Heart right ventricle (tissue), 16 donors: ENCODE results near the gene MUC5AC. TPM values are rescaled to one million over a fixed set of nuclear protein-coding genes. Genes with fewer than 3 reads are reported as not detected.

Experiments used
- ATAC-seq, 8 donors: fragments of 200-7000 bp; cut with Tn5 transposase; one replicate each; pipeline ENCODE4 v1.9.1; 2020; ENCODE audit warnings: mild to moderate bottlenecking in 8 of 8, moderate library complexity in 8 of 8, moderate number of reproducible peaks in 1 of 8
- DNase-seq, 2 donors: peaks; one replicate each; pipeline ENCODE4 v3.0.0-alpha.2; 2020
- H3K27ac ChIP-seq, 10 donors: fragments of 200-600 bp; sonication (generic) in 2 of 10; one replicate each; pipeline versions ENCODE4 v1.5.0 to v1.8.0; 2020 to 2022; ENCODE audit warnings: mild to moderate bottlenecking in 3 of 10
- H3K27me3 ChIP-seq, 7 donors: fragments of 200-600 bp; one replicate each; pipeline ENCODE4 v1.8.0; 2021 to 2022; ENCODE audit warnings: mild to moderate bottlenecking in 2 of 7
- H3K36me3 ChIP-seq, 9 donors: fragments of 200-600 bp; sonication (generic) in 1 of 9; one replicate each; pipeline versions ENCODE4 v1.5.0 to v1.8.0; 2020 to 2022; ENCODE audit warnings: mild to moderate bottlenecking in 2 of 9
- H3K4me1 ChIP-seq, 9 donors: fragments of 200-600 bp; sonication (generic) in 1 of 9; one replicate each; pipeline versions ENCODE4 v1.5.0 to v1.8.0; 2020 to 2022; ENCODE audit warnings: mild to moderate bottlenecking in 4 of 9
- H3K4me3 ChIP-seq, 10 donors: fragments of 200-600 bp; sonication (generic) in 2 of 10; one replicate each; pipeline versions ENCODE4 v1.5.0 to v1.8.0; 2020 to 2022; ENCODE audit warnings: mild to moderate bottlenecking in 7 of 10, moderate library complexity in 2 of 10
- H3K9me3 ChIP-seq, 11 donors: fragments of 200-600 bp in 10 of 11; sonication (generic) in 2 of 11; one replicate each; pipeline versions ENCODE4 v1.5.0 to v1.8.0; 2013 to 2022; ENCODE audit warnings: mild to moderate bottlenecking in 2 of 11, control low read depth in 1 of 11, moderate library complexity in 1 of 11
- WGBS, 2 donors: extraction: QIAGEN DNeasy Blood & Tissue Kit; methylation state at CpG; one replicate each; pipeline ENCODE4 v1.1.7; 2013; ENCODE audit warnings: inconsistent platforms in 1 of 2; 5-methylcytosine and 5-hydroxymethylcytosine counted together
- intact Hi-C, 10 donors: fragments of 100-400 bp; cut with DNase I; formaldehyde crosslinking; loops; one replicate each; pipeline versions ENCODE4 v1.11.1 to v1.14.2; 2022
- polyA plus RNA-seq, 2 donors: library from polyadenylated mRNA; stranded (reverse); fragments of 200-250 nt; gene quantifications; one replicate each; pipeline ENCODE4 v1.2.3, GENCODE V29; 2013
- total RNA-seq, 10 donors: library from RNA; stranded (reverse); fragmentation: NEBNext Ultra II Directional in 3 of 10; extraction: Animal tissue kit (Norgen Biotek cat#: 25700) in 3 of 10; gene quantifications; one replicate each; pipeline versions ENCODE4 v1.2.1 to v1.2.4, GENCODE V29; 2021 to 2023
- TF ChIP-seq, protein P1 (sequence below), 9 donors: fragments of 200-600 bp; sonication (generic) in 2 of 9; IDR thresholded peaks; one replicate each; pipeline versions ENCODE4 v1.5.0 to v1.8.0; 2021 to 2022; ENCODE audit warnings: antibody characterized with exemption in 9 of 9, mild to moderate bottlenecking in 5 of 9, moderate library complexity in 1 of 9
- donor health status: Arrhythmogenic right ventricular cardiomyopathy.
- donor health status: ischemic (EF 13 %, LVEDD 7.1; RV severe dilation, severe dysfunction).
- donor health status: healthy with polysubstance abuse.
- donor health status: DM: no; HTN: yes; CAD: no.
- donor health status: DM: no; HTN: no; CAD: no.
- donor health status: ischemic (EF 25% LVEDD 6.9; RV normal size, moderate dysfunction).
- donor health status: ischemic (EF 25% LVEDD 5.7; RV mildly dilated, moderate dysfunction).
- donor health status: healthy.
- donor health status: DM: yes; HTN: yes; CAD: no.
- donor health status: Ischemic cardiomyopathy.
- donor health status: ischemic (EF 35%, LVEDD 5.7; RV mildly dilated, moderate dysfunction).
- donor health status: nonischemic (EF 11% LVEDD 7.7; RV severe dilation, severe dysfunction).
- donor health status: DM: yes; HTN: yes; CAD: no.
- donor health status: PGD.
- donor health status: ischemic (EF 29% LVEDD 5.4; RV normal size, mild dysfunction).
- donor health status: nonischemic (EF 23%, LVEDD 6.1; RV moderate dilation, normal function).

MUC5AC gene
- total and polyA plus RNA-seq, 12 donors = not detected

DNA sequence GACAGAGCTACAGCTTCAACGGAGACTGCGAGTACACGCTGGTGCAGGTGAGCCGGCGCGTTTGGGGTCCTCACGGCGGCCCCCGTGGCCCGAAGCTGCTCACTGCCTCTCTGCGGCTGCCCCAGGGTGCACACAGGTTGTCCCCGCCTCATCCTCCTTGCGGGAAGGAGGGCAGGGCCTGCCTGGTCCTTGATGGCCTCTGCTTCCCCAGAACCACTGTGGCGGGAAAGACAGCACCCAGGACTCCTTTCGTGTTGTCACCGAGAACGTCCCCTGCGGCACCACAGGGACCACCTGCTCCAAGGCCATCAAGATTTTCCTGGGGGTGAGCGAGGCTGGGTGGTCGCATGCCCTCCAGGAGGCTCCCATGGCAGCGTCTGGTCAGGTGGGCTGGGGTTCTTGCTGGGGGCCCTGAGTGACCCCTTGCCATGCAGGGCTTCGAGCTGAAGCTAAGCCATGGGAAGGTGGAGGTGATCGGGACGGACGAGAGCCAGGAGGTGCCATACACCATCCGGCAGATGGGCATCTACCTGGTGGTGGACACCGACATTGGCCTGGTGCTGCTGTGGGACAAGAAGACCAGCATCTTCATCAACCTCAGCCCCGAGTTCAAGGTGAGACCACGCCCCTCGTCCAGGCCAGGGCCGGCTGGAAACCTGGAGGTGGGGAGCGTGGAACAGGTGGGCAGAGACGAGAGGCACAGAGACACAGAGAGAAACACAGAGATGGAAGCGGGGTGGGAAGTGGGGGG is 19.4 kb downstream of the MUC5AC start:
- Histone ChIP-seq H3K4me3 (no peak overlapping the region), H3K36me3 (no peaks in the 10 kb centered on the region), H3K27ac (no peak overlapping the region), H3K4me1 (no peaks in the 10 kb centered on the region), H3K27me3 (peaks cover 0 to 24% (median 5%) of the 10 kb centered on the region in 7 donors), H3K9me3 (no peaks in the 10 kb centered on the region)
- WGBS, 2 donors = 86% methylated on average over 34 of the region's 34 CpGs
- intact Hi-C loops = no loop called here
- TF ChIP-seq, protein P1, sequence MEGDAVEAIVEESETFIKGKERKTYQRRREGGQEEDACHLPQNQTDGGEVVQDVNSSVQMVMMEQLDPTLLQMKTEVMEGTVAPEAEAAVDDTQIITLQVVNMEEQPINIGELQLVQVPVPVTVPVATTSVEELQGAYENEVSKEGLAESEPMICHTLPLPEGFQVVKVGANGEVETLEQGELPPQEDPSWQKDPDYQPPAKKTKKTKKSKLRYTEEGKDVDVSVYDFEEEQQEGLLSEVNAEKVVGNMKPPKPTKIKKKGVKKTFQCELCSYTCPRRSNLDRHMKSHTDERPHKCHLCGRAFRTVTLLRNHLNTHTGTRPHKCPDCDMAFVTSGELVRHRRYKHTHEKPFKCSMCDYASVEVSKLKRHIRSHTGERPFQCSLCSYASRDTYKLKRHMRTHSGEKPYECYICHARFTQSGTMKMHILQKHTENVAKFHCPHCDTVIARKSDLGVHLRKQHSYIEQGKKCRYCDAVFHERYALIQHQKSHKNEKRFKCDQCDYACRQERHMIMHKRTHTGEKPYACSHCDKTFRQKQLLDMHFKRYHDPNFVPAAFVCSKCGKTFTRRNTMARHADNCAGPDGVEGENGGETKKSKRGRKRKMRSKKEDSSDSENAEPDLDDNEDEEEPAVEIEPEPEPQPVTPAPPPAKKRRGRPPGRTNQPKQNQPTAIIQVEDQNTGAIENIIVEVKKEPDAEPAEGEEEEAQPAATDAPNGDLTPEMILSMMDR (IDR thresholded peaks at IDR 0.05) = no peak
- DNase-seq (no peak), ATAC-seq (no peak)

DNA sequence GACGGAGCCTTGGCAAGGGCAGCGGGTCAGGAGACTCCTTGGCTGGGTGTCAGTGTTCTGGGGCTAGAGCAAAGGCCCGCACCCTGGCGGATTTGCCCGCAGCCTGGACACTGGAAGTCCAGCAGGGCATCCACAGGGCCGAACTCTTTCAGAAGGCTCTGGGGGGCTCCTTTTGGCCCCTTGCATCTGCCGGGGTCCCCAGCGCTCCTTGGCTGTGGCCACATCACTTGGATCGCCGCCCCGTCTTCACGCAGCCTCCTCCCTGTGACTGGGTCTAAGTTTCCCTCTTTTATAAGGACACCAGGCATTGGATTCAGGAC is 20.0 kb downstream of the MUC5AC start:
- TF ChIP-seq, protein P1 (IDR thresholded peaks at IDR 0.05) = no peak
- DNase-seq = no peak
- 89% methylated on average over 11 to 12 of the region's 12 CpGs for WGBS, 2 donors
- no peak overlapping the region for H3K27ac ChIP-seq
- ATAC-seq = no peak
- no peaks in the 10 kb centered on the region for H3K4me1 ChIP-seq
- H3K27me3 ChIP-seq = peaks cover 0 to 24% (median 5%) of the 10 kb centered on the region in 7 donors
- intact Hi-C loops = no loop called here
- H3K4me3 ChIP-seq = no peak overlapping the region
- no peaks in the 10 kb centered on the region for H3K36me3 ChIP-seq
- no peaks in the 10 kb centered on the region for H3K9me3 ChIP-seq

DNA sequence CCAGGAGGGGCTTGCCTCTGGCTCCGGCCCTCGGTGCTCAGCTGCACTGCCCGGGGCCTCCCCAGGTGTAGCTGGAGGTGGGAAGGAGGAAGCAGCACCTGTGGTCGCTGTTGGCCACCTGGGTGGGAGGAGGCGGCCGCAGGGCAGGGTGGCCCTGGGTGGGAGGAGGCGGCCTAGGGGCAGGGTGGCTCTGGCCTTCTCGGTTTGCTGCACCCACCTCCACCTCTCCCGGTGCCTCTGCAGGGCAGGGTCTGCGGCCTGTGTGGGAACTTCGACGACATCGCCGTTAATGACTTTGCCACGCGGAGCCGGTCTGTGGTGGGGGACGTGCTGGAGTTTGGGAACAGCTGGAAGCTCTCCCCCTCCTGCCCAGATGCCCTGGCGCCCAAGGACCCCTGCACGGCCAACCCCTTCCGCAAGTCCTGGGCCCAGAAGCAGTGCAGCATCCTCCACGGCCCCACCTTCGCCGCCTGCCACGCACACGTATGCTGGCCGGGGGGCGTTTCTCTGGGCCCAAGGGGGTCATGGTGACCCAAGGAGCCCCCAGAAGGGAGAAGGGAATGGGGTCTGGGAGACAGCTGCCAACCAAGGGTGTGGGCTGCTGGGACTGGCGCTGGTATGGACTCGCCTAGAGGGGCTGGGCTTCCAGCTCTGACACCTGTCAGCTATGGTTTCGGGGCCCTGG is 20.6 kb downstream of the MUC5AC start:
- H3K4me1 ChIP-seq = no peaks in the 10 kb centered on the region
- TF ChIP-seq, protein P1 (IDR thresholded peaks at IDR 0.05) = no peak
- no peaks in the 10 kb centered on the region for H3K9me3 ChIP-seq
- H3K36me3 ChIP-seq = no peaks in the 10 kb centered on the region
- H3K27ac ChIP-seq = no peak overlapping the region
- peak in 1 of 2 donors; percentile 11 for DNase-seq
- 86 to 89% methylated on average over 31 of the region's 31 CpGs for WGBS, 2 donors
- no peak overlapping the region for H3K4me3 ChIP-seq
- intact Hi-C loops = no loop called here
- H3K27me3 ChIP-seq = peaks cover 0 to 24% (median 5%) of the 10 kb centered on the region in 7 donors
- ATAC-seq = no peak

- intact Hi-C loops = no loop called here
- Histone ChIP-seq H3K36me3 (no peaks in the 10 kb centered on the region), H3K4me1 (no peaks in the 10 kb centered on the region), H3K4me3 (no peak overlapping the region), H3K27me3 (peaks cover 0 to 24% (median 5%) of the 10 kb centered on the region in 7 donors), H3K9me3 (no peaks in the 10 kb centered on the region), H3K27ac (no peak overlapping the region)
- WGBS, 2 donors = 89% methylated on average over 29 of the region's 29 CpGs
- DNase-seq = no peak
- TF ChIP-seq, protein P1 (IDR thresholded peaks at IDR 0.05) = no peak
- ATAC-seq = no peak
These were observed 21.2 kb downstream of the MUC5AC start for GRCh38 chr11:1178906-1179305.
